ENCODE results near the gene LRRFIP2. TPM values are rescaled to one million over a fixed set of nuclear protein-coding genes. Genes with fewer than 3 reads are reported as not detected.

LRRFIP2 gene
- total and polyA plus RNA-seq, 12 donors = 34.2 to 161 (median 46.2) TPM

DNA sequence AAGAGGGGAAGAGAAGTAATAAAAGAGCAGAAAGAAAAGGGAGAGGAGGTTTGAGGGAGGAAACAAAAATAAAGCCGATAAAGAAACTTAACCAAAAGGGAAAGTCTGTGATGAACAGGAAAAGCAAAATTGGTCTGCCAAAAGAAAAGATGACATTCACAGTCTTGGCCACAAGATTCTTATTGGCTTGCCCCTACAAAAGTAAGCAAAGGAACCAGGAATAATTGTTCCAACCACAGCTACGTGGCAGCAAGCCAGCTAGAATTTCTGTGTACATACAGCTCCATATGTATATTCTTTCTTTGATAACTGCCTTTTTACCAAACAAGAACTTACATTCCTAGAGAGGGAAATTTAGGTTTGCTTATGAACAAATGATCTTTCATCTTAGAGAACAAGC is 101.5 kb downstream of the LRRFIP2 start:
- H3K36me3 ChIP-seq (replicated peaks in 1 of 2) = peaks cover 0 to 7% of the 10 kb centered on the region in 2 donors
- TF ChIP-seq, protein P1, sequence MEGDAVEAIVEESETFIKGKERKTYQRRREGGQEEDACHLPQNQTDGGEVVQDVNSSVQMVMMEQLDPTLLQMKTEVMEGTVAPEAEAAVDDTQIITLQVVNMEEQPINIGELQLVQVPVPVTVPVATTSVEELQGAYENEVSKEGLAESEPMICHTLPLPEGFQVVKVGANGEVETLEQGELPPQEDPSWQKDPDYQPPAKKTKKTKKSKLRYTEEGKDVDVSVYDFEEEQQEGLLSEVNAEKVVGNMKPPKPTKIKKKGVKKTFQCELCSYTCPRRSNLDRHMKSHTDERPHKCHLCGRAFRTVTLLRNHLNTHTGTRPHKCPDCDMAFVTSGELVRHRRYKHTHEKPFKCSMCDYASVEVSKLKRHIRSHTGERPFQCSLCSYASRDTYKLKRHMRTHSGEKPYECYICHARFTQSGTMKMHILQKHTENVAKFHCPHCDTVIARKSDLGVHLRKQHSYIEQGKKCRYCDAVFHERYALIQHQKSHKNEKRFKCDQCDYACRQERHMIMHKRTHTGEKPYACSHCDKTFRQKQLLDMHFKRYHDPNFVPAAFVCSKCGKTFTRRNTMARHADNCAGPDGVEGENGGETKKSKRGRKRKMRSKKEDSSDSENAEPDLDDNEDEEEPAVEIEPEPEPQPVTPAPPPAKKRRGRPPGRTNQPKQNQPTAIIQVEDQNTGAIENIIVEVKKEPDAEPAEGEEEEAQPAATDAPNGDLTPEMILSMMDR (IDR thresholded peaks at IDR 0.05) = no peak
- no peak for TF ChIP-seq POLR2A (IDR thresholded peaks at IDR 0.05)
- H3K9me3 ChIP-seq (replicated peaks in 1 of 3) = no peaks in the 10 kb centered on the region
- DNase-seq = no peak
- H3K27me3 ChIP-seq = no peaks in the 10 kb centered on the region
- intact Hi-C loops (cut with DNase I) = no loop called here
- peaks cover 0 to 6% of the 10 kb centered on the region in 2 donors for H3K4me1 ChIP-seq (replicated peaks in 1 of 2)
- no peak overlapping the region for H3K4me3 ChIP-seq
- H3K27ac ChIP-seq = no peak overlapping the region
- 49 to 65% (median 61%) methylated on average over 2 of the region's 2 CpGs for WGBS, 4 donors

DNA sequence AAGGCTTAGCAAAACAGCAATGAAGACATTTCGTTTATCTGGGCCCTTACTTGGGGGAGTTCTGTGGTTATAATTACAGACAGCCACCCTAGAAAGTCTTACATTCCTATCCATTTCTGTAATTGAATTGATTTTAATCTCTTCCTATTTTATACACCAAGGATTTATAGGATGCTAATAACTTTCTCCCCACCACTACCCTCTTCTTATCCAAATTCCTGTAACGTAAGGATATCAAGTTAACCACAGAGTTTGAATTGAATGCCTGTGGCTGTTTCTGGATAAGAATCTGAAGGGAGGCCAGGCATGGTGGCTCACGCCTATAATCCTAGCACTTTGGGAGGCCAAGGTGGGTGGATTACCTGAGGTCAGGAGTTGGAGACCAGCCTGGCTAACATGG is 102.5 kb downstream of the LRRFIP2 start:
- 92 to 100% (median 94%) methylated on average over 3 of the region's 3 CpGs for WGBS, 4 donors
- Histone ChIP-seq H3K36me3 (replicated peaks in 1 of 2) (peaks cover 0 to 7% of the 10 kb centered on the region in 2 donors), H3K27me3 (no peaks in the 10 kb centered on the region), H3K4me1 (replicated peaks in 1 of 2) (peaks cover 0 to 6% of the 10 kb centered on the region in 2 donors), H3K9me3 (replicated peaks in 1 of 3) (no peaks in the 10 kb centered on the region), H3K4me3 (no peak overlapping the region), H3K27ac (no peak overlapping the region)
- no peak for DNase-seq
- intact Hi-C loops (cut with DNase I) = no loop called here
- TF ChIP-seq, protein P1 (IDR thresholded peaks at IDR 0.05) = no peak
- no peak for TF ChIP-seq POLR2A (IDR thresholded peaks at IDR 0.05)

DNA sequence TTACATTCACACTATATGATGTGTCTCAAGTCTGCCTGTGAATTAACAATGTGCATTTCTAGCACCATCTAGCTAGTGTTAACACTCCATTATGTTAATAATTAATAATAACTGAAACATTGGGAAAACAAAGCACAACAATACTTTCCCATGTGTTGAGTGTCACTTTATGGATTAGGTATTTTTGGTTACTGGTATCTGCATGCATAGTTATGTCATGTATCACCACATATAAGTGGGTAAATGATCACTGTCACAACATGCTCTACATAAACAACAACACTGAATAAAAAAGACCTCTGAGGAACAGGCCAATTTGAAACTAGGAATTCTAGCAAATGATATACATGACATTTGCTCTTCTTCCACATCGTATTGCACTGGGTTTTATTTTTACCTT is 106.4 kb downstream of the LRRFIP2 start:
- intact Hi-C loops (cut with DNase I) = no loop called here
- H3K9me3 ChIP-seq (replicated peaks in 1 of 3) = peaks cover 0 to 4% (median 0%) of the 10 kb centered on the region in 3 donors
- DNase-seq = no peak
- TF ChIP-seq, protein P1 (IDR thresholded peaks at IDR 0.05) = no peak
- no peak for TF ChIP-seq POLR2A (IDR thresholded peaks at IDR 0.05)
- peaks cover 0 to 4% of the 10 kb centered on the region in 2 donors for H3K4me1 ChIP-seq (replicated peaks in 1 of 2)
- WGBS, 4 donors = 78 to 96% (median 92%) methylated on average over 1 of the region's 1 CpG
- H3K27ac ChIP-seq = no peak overlapping the region
- H3K4me3 ChIP-seq = no peak overlapping the region
- no peaks in the 10 kb centered on the region for H3K27me3 ChIP-seq
- peaks cover 0 to 20% of the 10 kb centered on the region in 2 donors for H3K36me3 ChIP-seq (replicated peaks in 1 of 2)

DNA sequence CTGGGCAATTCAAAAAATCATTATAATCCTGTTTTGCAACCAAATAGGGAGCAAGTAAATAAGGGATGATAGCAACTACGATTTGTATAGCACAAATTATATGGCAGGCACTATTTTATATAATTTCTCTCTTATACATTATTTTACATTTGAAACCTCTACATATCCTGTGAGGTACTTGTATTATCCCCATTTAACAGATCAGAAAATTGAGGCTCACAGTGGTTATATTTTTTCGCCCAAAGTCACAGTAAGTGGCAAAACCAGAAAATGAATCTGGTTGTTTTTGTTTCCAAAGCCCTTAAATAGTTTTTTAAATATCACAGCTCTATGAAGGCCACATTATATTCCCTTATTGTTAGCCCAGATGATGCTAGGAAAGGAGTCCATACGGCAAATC is 106.8 kb downstream of the LRRFIP2 start:
- DNase-seq = no peak
- Histone ChIP-seq H3K36me3 (replicated peaks in 1 of 2) (peaks cover 0 to 22% of the 10 kb centered on the region in 2 donors), H3K4me3 (no peak overlapping the region), H3K9me3 (replicated peaks in 1 of 3) (peaks cover 0 to 4% (median 0%) of the 10 kb centered on the region in 3 donors), H3K27me3 (no peaks in the 10 kb centered on the region), H3K4me1 (replicated peaks in 1 of 2) (no peaks in the 10 kb centered on the region), H3K27ac (no peak overlapping the region)
- TF ChIP-seq, protein P1 (IDR thresholded peaks at IDR 0.05) = no peak
- no peak for TF ChIP-seq POLR2A (IDR thresholded peaks at IDR 0.05)
- 96 to 98% (median 97%) methylated on average over 3 of the region's 3 CpGs for WGBS, 4 donors
- intact Hi-C loops (cut with DNase I) = no loop called here
